ENCODE results near the gene PEG3.

Gene PEG3

GRCh38 chr19:56806639-56807038 lies 33.9 kb downstream of the PEG3 start:
- DNase-seq: no peak
